ENCODE measurements around the gene TMEM126A. TPM values are rescaled to one million over a fixed set of nuclear protein-coding genes. Genes with fewer than 3 reads are reported as not detected.

The TMEM126A gene
- total RNA-seq = 19.5 and 25.2 TPM in 2 replicates

DNA sequence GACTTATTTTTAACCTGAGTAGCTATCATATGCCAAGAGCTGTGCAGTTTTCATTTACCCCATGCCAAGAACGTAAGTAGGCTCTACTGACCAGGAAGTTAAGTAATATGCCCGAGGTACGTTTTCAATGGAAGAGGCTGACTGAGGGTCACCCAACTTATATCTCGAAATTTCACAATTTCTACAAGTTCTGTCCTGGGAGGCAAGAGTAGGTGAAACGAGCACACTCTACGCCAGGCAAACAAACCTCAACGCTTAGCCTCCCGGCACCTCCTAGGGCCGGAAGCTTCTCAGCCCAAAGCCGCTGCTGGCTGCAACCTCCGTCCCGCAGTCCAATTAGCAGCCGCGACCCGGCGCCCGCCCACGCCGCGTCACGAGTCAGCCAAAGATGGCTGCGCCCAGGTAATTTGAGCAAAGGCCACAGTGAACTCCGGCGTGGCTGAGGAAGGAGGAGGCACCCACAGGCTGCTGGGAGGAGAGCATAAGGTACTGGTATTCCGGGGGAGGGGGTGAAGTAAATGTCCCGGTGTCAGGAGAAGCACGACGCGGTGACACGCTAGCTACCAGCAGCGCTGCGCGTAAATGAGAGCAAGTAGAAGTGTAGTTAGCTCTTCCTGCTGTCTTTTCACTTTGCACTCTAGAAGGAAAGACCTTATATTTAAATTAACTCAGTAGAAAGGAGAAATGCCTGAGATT lies at the start of gene TMEM126A:
TMEM126A (plus strand) TSS at position 364 of the 696 bp plus-strand sequence. CDS start 2,289 bp downstream, outside the sequence.

DNA sequence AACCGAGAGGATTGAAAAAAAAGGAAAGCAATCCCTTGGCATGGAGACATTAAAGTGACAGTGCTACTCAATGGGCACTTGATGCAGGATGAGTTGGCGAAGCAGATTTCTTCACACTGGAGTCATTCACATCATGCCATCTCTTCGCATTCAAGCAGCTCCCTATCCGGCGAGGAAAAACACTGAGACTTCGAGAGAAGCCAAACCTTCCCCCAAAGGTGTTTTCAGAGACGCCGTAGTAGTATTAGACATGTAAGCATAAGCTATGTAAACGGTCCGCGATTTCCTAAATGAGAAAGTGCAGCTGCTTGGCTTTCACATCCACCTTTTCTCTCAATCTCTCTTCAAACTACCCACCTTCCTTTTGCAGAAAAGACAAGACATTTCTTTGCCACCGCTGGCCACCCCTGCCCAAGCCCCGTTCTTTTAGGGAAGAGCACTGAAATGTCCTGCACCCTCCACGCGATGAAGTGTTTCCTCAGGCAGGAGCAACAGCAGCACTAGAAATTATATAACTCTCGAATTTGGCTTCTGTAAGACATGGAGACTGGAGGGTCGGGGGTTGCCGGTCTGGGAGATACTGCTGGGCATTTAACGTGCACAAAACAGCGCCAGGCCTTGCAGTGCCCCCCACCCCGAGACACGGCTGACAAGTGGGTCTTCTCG lies 20.3 kb upstream of the TMEM126A start, which contains the start of gene DLG2:
DLG2 (minus strand) TSS at position 13 of the 666 bp plus-strand sequence.

DNA sequence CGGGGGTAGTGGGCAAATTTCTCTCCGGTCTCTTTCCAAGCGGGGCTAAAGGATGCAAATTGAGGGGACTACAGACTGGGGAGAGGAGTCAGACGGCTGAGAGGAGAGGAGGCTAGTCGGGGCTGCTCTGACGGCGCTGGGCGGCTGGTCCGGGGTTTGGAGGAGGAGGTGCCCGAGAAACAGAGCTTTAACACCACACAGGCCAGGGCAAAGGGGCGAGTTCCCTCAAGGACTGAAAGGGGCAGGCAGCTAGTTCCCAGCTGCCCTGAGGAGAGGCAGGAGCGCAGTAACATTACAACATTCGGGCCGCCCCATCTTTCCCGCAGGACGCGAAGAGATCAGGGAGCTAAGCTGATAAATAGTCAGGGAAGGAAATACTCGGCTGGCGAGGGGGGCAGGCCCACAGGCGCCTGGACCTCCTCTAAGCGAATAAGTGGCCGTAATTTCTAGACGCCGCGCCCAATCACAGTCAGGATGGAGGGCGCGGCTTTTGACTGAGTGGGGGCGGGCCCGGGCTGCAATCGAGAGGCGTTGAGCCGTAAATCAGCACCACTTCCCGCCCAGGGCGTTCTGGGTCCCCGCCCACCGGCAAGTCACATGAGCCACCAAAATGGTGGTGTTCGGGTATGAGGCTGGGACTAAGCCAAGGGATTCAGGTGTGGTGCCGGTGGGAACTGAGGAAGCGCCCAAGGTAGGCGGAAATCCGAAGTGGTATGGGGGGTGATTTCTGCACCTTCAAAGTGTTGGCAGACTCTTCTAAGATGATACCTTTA lies 19.6 kb upstream of the TMEM126A start, which contains the start of gene TMEM126B:
TMEM126B (plus strand) TSS at position 596 of the 773 bp plus-strand sequence; CDS start at position 611, 15 bp downstream.

DNA sequence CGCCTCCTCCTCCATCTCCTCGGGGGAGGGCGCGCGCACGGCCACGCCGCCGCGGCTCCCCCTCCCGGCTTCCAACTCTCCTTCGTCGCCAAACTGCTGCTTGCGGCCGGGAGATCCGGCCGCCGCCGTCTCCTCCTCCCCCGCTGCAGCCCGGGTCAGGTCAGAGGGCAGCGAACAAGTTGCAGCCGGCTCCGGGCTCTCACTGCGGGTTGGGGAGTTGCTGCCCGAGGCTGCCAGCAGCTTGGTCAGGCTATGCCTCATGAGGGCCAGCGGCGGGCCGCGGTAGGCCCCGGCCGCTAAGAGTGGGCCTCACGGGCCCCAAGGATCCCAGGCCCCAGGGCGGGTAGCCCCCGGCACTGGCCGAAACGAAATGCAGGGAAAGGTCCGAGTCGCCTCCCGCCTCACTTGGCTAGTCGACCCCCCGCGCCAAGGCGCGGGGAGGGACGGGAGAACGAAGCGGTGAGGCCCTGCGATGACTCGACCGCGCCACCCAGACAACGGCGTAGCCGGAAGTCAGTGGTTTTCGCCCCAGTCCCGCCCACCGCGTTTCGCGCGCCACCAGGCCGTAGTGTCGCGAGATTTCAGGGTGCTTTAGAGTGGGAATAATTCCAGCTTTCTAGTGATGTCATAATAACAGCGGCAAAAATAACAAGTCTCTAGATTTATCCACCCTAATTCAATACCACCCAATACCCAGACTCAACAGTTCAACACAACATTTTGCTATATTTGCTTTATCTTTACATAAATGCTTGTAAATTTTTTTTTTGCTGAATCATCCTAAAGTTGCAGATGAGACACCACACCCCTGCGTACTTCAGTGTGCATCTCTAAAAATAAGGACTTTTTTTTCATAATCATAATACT lies 17.1 kb downstream of the TMEM126A start, which contains the start of gene CREBZF:
CREBZF (minus strand) TSS at position 515 of the 867 bp plus-strand sequence; CDS start at position 261, 254 bp downstream.

DNA sequence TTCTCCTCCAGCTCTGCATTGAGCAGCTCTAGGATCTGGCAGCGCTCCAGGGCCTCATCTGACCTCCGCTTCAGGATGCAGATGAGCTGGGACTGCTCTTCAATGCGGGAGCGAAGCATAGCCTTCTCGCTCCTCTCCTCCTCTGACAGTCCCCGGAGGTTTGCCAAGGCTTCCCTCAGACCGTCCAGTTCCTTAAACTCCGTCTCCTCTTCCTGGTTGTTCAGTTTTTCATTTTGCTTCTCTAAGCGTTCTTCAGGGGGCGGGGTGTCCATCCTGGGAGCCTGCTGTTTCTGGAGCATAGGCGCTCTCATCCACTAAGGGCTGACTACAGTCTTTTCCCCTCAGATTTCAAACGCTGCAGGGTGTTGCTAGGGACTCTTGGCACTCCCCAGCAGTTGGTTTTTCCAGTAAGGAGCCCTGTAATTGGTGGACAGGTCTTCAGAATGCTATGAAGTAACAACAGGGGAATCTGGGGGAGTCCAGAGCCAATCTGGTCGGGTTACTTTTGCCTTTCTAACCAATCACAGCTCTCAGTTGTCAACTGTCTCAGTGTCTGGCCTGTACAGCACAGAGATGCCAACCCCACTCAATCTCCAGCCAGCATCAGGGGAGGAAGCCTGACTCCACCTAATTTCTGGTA lies 38.2 kb downstream of the TMEM126A start, which contains the start of gene CCDC89:
CCDC89 (minus strand) TSS at position 376 of the 640 bp plus-strand sequence; CDS start at position 311, 65 bp downstream.

Other genes starting within 250 kb of the TMEM126A start
- 0.19 and 0.63 TPM in 2 replicates for gene DLG2, start 20.6 kb upstream of the TMEM126A start, total RNA-seq
- gene TMEM126B, start 19.4 kb upstream of the TMEM126A start, total RNA-seq = 43.1 and 61.4 TPM in 2 replicates
- gene CREBZF, start 17.2 kb downstream of the TMEM126A start, total RNA-seq = 17.1 and 21.9 TPM in 2 replicates
- not detected in 2 replicates for gene CCDC89, start 38.2 kb downstream of the TMEM126A start, total RNA-seq
- gene SYTL2, start 163.2 kb downstream of the TMEM126A start, total RNA-seq = 1.9 and 2.4 TPM in 2 replicates
- not detected in 2 replicates for gene CCDC83, start 207.4 kb downstream of the TMEM126A start, total RNA-seq

All from airway epithelial cell (primary cell).